ENCODE data around the gene CYP4F22. TPM values are rescaled to one million over a fixed set of nuclear protein-coding genes. Genes with fewer than 3 reads are reported as not detected.

Gene CYP4F22
- total and polyA plus RNA-seq, 2 of the 8 experiments (the other 6 are each of a cell fraction or from before 2014, with no cell fraction given), result not detected

- TF ChIP-seq CHD7 (IDR thresholded peaks at IDR 0.05; ENCODE audit: insufficient replicate concordance, low read length) (no peak), TBP (IDR thresholded peaks at IDR 0.05; ENCODE audit: low read depth, low read length) (peak; percentile 22; the same call in 1 of the 2 replicates)
Observed at GRCh38 chr19:15555759-15556633, 47.7 kb downstream of the CYP4F22 start (continued).
